NOMO-1 treated with DMSO at 0.1 percent for 48 hours (cell line): ENCODE data around the gene MAGEH1.
"Not testable (repeated sequence)": the region's sequence is repeated elsewhere in the genome, so short reads cannot be mapped to it uniquely, and the experiment has no call there.

Source experiments
- DNase-seq: peaks from one replicate; lab custom pipeline; 2025; ENCODE audit not compliant: unreplicated experiment; lab: John Stamatoyannopoulos, UW

Gene MAGEH1, protein sequence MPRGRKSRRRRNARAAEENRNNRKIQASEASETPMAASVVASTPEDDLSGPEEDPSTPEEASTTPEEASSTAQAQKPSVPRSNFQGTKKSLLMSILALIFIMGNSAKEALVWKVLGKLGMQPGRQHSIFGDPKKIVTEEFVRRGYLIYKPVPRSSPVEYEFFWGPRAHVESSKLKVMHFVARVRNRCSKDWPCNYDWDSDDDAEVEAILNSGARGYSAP

DNA sequence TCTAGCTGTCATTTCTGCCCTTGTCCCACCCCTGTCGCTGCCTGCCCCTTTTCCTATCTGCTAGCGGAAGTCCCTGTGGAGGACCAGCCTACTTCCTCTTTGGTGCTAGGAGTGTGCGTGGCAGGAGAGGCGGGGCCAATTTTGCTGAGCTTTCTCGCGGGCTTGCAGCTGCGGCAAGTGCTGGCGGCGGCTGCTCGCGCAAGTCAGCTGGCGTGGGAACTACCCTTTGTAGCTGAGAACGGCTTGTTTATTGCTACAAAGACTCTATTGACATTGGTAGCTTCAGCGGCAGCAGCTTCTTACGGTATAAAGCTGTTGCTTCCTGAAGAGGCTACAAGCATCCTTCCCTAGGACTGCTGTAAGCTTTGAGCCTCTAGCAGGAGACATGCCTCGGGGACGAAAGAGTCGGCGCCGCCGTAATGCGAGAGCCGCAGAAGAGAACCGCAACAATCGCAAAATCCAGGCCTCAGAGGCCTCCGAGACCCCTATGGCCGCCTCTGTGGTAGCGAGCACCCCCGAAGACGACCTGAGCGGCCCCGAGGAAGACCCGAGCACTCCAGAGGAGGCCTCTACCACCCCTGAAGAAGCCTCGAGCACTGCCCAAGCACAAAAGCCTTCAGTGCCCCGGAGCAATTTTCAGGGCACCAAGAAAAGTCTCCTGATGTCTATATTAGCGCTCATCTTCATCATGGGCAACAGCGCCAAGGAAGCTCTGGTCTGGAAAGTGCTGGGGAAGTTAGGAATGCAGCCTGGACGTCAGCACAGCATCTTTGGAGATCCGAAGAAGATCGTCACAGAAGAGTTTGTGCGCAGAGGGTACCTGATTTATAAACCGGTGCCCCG, at the start of gene MAGEH1:
Gene MAGEH1, plus strand, starts transcription at position 138 of the 843 bp plus-strand sequence. Its CDS starts 248 bp downstream, at position 386.
- peak; percentile 63 for DNase-seq

GRCh38 chrX:55427079-55427478, 24.8 kb upstream of the MAGEH1 start:
- DNase-seq, result not testable (repeated sequence)

- DNase-seq, result not testable (repeated sequence)
These were observed 8.5 kb upstream of the MAGEH1 start for GRCh38 chrX:55443468-55443867.

DNA sequence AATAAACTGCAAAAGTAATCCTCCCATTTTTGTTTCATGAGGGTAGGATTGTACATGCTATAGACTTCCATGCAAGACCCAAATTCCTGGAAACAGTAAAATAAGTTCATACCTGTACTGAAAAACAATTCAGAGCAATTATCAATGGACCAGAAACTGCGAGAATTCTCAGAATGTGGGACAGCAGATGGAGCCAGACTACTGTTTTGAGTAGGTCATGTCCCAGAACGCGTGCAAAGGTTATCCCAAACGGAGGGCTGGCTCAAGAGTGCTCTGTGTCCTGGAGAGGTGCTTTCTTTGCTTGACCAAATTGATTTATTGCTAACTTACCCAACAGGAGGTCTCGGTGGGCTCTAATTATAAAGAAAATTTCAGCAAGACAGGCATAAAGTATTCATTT, 1.7 kb upstream of the MAGEH1 start:
- DNase-seq, result no peak

DNA sequence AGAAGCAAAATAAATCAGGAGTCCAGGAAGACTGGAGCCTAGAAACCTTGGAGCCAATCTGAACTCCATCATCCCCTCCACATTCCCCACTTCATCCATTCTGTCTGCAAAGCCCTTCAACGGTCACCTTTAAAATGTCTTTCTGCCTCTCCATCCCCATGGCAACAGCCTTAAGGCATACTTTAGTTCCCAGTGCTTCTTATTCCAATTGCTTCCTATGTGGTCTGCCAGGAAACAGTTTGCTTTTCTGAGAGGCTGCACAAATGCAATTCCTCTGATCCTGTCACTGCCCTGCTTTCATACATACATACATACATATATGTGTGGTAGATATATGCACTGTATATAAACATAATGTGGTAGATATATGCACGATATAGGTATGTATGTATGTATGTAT, 786 bp upstream of the MAGEH1 start:
- no peak for DNase-seq

DNA sequence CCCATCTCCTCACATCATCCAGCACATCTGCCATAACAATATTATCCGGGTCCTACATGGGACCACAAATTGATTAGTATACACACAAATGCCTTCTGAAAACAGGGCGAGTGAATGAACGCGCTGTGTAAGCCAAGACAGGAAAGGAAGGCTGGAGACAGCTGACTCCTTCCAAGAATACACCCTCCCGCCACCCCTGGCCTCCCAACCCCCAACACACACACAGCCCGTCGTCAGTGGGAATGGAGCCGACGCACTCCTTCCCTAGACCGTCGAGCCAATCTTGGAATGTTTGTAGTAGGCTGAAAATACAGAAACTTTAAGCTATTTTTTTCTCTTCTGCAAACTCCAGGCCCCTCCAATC, 319 bp upstream of the MAGEH1 start:
- DNase-seq, result no peak

GRCh38 chrX:55452833-55453124, 852 bp downstream of the MAGEH1 start:
- DNase-seq, result no peak

GRCh38 chrX:55455708-55456107, 3.8 kb downstream of the MAGEH1 start:
- DNase-seq, result not testable (repeated sequence)

DNA sequence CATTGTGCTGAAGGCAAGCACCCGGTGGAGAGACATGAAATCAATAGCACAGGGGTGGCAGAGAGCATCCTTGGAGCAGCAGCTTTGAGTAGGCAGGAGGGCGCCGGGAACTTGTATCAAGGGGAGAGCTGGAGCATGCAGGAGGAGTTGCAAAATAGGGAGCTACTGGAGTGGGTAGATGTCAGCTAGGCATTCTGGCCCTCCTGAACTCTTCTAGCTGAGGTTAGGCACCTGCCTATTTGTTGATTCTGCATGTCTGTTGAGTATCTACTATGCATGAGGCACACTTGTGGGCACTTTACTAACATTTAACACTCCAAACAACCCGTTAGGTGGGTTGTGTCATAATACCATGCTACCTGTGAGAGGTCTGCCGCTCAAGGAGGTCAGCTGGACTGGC, 7.5 kb downstream of the MAGEH1 start:
- not testable (repeated sequence) for DNase-seq

DNA sequence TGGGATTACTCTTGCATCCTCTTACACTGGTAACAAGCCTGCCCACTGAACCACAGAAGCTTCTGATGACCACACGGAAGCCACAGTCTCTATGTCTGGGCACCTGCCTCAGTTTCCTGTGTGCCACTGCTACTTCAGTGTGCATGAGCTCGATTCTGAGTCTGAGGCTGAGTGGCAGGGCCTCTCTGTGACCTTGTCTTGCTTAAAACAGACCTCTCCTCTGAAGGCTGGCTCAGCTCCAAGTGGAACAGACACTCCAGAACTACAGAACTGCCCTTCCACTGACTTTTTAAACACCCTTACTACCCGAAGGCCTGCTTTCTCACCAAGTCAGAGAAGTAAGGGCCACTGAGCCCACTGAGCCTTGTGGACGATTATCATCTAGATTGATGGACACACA, 8.0 kb downstream of the MAGEH1 start:
- not testable (repeated sequence) for DNase-seq

GRCh38 chrX:55464050-55464449, 12.1 kb downstream of the MAGEH1 start:
- not testable (repeated sequence) for DNase-seq

- not testable (repeated sequence) for DNase-seq
These were observed 13.2 kb downstream of the MAGEH1 start for GRCh38 chrX:55465108-55465507.

GRCh38 chrX:55465791-55466190, 13.9 kb downstream of the MAGEH1 start:
- DNase-seq, result not testable (repeated sequence)

- DNase-seq, result not testable (repeated sequence)
These were observed 28.0 kb downstream of the MAGEH1 start for GRCh38 chrX:55479956-55480355.

- no peak for DNase-seq
These were observed 28.6 kb downstream of the MAGEH1 start for GRCh38 chrX:55480390-55481062.

- no peak for DNase-seq
These were observed 33.0 kb downstream of the MAGEH1 start for GRCh38 chrX:55484948-55485347.

- DNase-seq, result no peak
These were observed 34.8 kb downstream of the MAGEH1 start for GRCh38 chrX:55486736-55487135.

DNA sequence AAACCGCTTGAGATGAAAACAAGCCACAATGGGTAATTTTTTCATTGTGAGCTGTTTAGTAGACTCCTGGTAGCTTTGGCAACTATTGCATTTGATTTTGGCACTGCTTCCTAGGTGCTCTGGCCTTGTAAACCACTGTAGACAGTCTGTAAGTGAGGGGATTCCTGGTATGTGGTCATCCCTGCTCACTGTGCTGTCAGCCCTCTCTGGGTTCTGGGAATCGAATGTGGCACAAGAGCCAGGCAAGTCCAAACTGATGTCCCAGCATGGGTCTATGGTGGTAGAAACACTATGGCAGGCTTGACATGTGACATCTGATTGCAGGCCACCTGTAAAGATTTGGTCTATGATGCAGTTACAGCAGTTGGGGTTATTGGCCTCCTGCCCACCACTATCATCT, 35.2 kb downstream of the MAGEH1 start:
- DNase-seq, result no peak

DNA sequence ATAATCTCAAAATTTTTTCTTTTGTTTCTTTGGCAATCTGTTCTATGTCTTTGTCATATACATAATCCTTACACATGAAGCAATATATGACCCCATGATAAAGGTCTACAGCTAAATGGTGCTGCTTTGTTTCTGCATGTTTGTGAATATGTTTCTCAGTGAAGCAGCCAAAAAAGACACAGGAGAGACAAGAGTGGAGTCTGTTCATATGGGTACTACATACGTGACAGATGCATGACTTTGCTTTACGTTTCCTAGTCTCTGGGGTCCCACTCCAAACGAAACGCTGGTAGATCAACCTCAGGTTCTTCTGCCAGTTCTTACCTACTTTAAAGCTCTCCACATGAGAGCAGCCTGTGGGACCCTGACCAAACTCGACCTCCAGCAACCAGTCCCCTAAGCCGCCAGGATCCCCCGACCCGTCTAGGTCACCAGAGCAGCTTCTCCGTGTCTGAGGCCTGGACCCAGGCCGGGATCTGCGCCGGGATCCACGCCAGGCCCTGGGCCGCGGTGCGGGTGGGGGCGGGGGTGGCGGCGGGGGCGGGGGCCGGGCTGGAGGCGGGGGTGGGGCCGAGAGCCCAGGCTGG, 36.2 kb downstream of the MAGEH1 start:
- DNase-seq, result no peak

DNA sequence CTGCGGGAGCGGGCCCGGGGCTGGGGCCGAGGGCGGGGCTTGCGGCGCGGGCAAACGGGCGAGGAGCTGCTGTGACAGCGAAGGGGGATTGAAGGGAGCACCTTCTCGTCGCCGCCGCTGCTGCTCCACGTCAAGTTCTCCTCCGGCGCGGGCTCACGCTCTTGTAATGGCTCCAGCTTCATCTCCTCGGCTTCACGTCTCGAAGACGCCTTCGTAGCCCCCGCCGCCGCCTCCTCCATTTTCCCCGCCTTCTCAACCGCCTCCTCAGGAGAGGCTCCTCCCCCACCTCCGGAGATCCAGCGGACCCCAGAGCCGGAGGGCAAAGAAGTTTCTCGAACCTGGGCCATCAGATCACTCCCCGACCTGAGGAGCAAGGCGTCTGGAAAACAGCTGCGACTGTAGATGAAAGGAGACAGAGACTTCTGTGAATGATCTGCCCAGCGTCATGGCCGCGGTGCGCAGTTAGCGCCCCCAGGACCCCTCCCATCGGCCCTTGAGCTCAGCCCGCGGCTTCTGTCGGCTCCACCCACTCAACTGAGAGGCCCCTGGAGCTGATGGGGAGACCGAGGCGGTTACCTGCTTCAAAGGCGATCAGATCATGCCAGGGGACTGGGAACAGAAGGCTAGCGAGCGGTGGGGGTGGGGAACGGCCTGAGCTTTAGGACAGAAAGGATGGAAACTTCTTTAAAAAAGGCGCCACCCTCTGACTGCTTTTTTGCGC, 36.8 kb downstream of the MAGEH1 start:
- peak; percentile 51 for DNase-seq
